Measurements from ENCODE around the gene AGBL1.
A peak's percentile ranks its signal among the peaks of the same experiment; 100 is the strongest.

AGBL1 gene

DNA sequence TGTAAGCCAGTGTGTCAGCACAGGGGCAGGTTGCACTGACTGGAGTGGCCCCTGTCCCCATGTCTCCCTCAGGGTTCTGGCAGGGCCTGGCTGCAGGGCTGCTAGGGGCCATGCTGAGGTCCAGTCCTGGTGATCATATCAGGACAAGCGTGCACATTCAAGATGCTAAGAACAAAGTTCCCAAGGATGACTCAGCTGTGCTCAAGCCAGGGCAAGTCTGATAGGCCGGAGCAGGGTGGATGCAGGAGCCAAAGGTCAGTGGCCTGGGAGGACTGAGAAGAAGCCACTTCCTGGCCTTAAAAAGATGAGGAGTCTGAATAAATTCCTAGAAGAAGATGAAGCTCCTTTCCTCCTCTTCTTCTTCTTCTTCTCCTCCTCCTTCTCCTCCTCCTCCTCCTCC is 353.2 kb downstream of the AGBL1 start:
- no peak overlapping the region for H3K4me3 ChIP-seq (ENCODE audit: low read depth, low read length)
- no peak overlapping the region for H3K27ac ChIP-seq (ENCODE audit: extremely low read depth, low read depth, low read length)
- ChIA-PET CTCF (interaction anchor here (0.6 kb wide), 1 partner anchor 17 kb away, joined by 3 read pairs; no protein-coding TSS in a partner anchor), POLR2A (no interaction called here)
- TF ChIP-seq, protein P1, sequence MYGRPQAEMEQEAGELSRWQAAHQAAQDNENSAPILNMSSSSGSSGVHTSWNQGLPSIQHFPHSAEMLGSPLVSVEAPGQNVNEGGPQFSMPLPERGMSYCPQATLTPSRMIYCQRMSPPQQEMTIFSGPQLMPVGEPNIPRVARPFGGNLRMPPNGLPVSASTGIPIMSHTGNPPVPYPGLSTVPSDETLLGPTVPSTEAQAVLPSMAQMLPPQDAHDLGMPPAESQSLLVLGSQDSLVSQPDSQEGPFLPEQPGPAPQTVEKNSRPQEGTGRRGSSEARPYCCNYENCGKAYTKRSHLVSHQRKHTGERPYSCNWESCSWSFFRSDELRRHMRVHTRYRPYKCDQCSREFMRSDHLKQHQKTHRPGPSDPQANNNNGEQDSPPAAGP (tag by site-specific recombination; IDR thresholded peaks at IDR 0.05), result no peak
- TF ChIP-seq, protein P2, sequence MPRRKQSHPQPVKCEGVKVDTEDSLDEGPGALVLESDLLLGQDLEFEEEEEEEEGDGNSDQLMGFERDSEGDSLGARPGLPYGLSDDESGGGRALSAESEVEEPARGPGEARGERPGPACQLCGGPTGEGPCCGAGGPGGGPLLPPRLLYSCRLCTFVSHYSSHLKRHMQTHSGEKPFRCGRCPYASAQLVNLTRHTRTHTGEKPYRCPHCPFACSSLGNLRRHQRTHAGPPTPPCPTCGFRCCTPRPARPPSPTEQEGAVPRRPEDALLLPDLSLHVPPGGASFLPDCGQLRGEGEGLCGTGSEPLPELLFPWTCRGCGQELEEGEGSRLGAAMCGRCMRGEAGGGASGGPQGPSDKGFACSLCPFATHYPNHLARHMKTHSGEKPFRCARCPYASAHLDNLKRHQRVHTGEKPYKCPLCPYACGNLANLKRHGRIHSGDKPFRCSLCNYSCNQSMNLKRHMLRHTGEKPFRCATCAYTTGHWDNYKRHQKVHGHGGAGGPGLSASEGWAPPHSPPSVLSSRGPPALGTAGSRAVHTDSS (tag by site-specific recombination; IDR thresholded peaks at IDR 0.05), result 0 out of 2 replicates have a peak, but pooled peaks have one; percentile 34
- no peak for TF ChIP-seq HOXA7 (CRISPR knock-in tag; IDR thresholded peaks at IDR 0.05; ENCODE audit: borderline replicate concordance)
- no peaks in the 10 kb centered on the region for H3K36me3 ChIP-seq (ENCODE audit: control insufficient read depth in 2 of 2, insufficient read depth in 1 of 2, low read length in 2 of 2)
- no peaks in the 10 kb centered on the region for H3K9me3 ChIP-seq (ENCODE audit: control insufficient read depth, insufficient read depth, low read depth, low read length)
- H3K4me1 ChIP-seq (ENCODE audit: control insufficient read depth, insufficient read depth, low read length), result peaks cover 5% of the 10 kb centered on the region; the same call in 1 of the 2 replicates

DNA sequence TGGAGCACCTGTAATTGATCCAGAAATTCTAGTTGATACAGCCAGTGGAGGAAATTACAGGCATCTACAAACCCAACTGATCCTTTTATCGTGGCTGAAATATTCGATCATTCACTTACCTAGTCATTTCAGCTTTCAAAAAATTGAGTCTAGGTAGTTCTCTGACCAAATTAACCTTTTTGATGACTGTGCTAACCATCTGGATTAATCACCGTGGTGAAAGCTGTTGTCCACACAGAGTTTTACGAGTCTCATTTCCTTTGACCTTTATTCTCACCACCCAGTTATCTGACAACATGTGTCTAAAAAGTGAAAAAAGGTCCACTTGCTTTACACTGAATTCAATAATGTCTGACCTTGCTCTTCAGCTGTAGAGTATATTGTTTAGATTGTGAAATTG is 354.3 kb downstream of the AGBL1 start:
- H3K9me3 ChIP-seq (ENCODE audit: control insufficient read depth, insufficient read depth, low read depth, low read length), result no peaks in the 10 kb centered on the region
- H3K4me1 ChIP-seq (ENCODE audit: control insufficient read depth, insufficient read depth, low read length), result peaks cover 5% of the 10 kb centered on the region; the same call in 1 of the 2 replicates
- no peaks in the 10 kb centered on the region for H3K36me3 ChIP-seq (ENCODE audit: control insufficient read depth in 2 of 2, insufficient read depth in 1 of 2, low read length in 2 of 2)
- H3K27ac ChIP-seq (ENCODE audit: extremely low read depth, low read depth, low read length), result no peak overlapping the region
- ChIA-PET POLR2A (no interaction called here), CTCF (no interaction called here)
- H3K4me3 ChIP-seq (ENCODE audit: low read depth, low read length), result no peak overlapping the region
- TF ChIP-seq ZNF777 (tag by site-specific recombination; IDR thresholded peaks at IDR 0.05; ENCODE audit: borderline replicate concordance) (no peak), ZBTB1 (tag by site-specific recombination; IDR thresholded peaks at IDR 0.05) (no peak), TCF7L2 (IDR thresholded peaks at IDR 0.05; ENCODE audit: borderline replicate concordance, low read depth, low read length) (peak; percentile 39; the same call in 1 of the 2 replicates), ZNF785 (tag by site-specific recombination; IDR thresholded peaks at IDR 0.05) (no peak), ZNF10 (tag by site-specific recombination; IDR thresholded peaks at IDR 0.05) (no peak), TRIM28 (IDR thresholded peaks at IDR 0.05; ENCODE audit: borderline replicate concordance, low read length) (0 out of 2 replicates have a peak, but pooled peaks have one; percentile 29)
- TF ChIP-seq, protein P3, sequence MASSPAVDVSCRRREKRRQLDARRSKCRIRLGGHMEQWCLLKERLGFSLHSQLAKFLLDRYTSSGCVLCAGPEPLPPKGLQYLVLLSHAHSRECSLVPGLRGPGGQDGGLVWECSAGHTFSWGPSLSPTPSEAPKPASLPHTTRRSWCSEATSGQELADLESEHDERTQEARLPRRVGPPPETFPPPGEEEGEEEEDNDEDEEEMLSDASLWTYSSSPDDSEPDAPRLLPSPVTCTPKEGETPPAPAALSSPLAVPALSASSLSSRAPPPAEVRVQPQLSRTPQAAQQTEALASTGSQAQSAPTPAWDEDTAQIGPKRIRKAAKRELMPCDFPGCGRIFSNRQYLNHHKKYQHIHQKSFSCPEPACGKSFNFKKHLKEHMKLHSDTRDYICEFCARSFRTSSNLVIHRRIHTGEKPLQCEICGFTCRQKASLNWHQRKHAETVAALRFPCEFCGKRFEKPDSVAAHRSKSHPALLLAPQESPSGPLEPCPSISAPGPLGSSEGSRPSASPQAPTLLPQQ (tag by site-specific recombination; IDR thresholded peaks at IDR 0.05), result no peak
- TF ChIP-seq, protein P4, sequence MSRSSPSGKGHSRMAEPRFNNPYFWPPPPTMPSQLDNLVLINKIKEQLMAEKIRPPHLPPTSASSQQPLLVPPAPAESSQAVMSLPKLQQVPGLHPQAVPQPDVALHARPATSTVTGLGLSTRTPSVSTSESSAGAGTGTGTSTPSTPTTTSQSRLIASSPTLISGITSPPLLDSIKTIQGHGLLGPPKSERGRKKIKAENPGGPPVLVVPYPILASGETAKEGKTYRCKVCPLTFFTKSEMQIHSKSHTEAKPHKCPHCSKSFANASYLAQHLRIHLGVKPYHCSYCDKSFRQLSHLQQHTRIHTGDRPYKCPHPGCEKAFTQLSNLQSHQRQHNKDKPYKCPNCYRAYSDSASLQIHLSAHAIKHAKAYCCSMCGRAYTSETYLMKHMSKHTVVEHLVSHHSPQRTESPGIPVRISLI (tag by site-specific recombination; IDR thresholded peaks at IDR 0.05), result no peak

DNA sequence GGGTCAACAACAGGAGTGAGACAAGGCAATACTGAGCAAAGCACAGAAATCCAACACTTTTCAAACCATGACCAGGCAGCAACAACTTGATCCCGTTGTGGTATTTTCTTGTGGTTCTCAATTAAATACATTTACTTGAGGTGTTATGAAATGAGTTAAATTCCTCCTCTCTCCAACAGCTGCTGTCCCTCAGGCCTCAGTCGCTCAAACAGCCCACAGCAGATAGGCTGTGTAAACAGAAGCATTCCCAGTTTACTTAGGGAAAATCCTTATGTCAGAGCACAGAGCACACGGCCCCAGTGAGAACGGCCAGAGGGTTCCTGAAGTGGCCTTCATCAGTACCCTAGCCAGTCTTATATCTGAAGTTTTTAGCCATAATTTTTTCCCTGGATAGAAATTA is 359.9 kb downstream of the AGBL1 start:
- no peaks in the 10 kb centered on the region for H3K9me3 ChIP-seq (ENCODE audit: control insufficient read depth, insufficient read depth, low read depth, low read length)
- H3K4me3 ChIP-seq (ENCODE audit: low read depth, low read length), result no peak overlapping the region
- no peak overlapping the region for H3K27ac ChIP-seq (ENCODE audit: extremely low read depth, low read depth, low read length)
- ChIA-PET CTCF (no interaction called here), POLR2A (no interaction called here)
- no peaks in the 10 kb centered on the region for H3K36me3 ChIP-seq (ENCODE audit: control insufficient read depth in 2 of 2, insufficient read depth in 1 of 2, low read length in 2 of 2)
- H3K4me1 ChIP-seq (ENCODE audit: control insufficient read depth, insufficient read depth, low read length), result peaks cover under 1% of the 10 kb centered on the region; the same call in 1 of the 2 replicates
- TF ChIP-seq, protein P5, sequence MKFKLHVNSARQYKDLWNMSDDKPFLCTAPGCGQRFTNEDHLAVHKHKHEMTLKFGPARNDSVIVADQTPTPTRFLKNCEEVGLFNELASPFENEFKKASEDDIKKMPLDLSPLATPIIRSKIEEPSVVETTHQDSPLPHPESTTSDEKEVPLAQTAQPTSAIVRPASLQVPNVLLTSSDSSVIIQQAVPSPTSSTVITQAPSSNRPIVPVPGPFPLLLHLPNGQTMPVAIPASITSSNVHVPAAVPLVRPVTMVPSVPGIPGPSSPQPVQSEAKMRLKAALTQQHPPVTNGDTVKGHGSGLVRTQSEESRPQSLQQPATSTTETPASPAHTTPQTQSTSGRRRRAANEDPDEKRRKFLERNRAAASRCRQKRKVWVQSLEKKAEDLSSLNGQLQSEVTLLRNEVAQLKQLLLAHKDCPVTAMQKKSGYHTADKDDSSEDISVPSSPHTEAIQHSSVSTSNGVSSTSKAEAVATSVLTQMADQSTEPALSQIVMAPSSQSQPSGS (tag by site-specific recombination; IDR thresholded peaks at IDR 0.05; ENCODE audit: low read depth), result no peak
- no peak for TF ChIP-seq HOXD13 (CRISPR knock-in tag; IDR thresholded peaks at IDR 0.05; ENCODE audit: borderline replicate concordance)
- TF ChIP-seq OSR2 (tag by site-specific recombination; IDR thresholded peaks at IDR 0.05), result no peak
- TF ChIP-seq ZNF202 (tag by site-specific recombination; IDR thresholded peaks at IDR 0.05; ENCODE audit: borderline replicate concordance), result no peak
- TF ChIP-seq ZNF16 (tag by site-specific recombination; IDR thresholded peaks at IDR 0.05; ENCODE audit: low read depth), result no peak
- TF ChIP-seq ZNF530 (tag by site-specific recombination; IDR thresholded peaks at IDR 0.05; ENCODE audit: low read depth), result no peak
- TF ChIP-seq ZNF175 (tag by site-specific recombination; IDR thresholded peaks at IDR 0.05), result no peak
- no peak for TF ChIP-seq ZNF24 (tag by site-specific recombination; IDR thresholded peaks at IDR 0.05)
- TF ChIP-seq ZNF157 (tag by site-specific recombination; IDR thresholded peaks at IDR 0.05), result no peak
- no peak for TF ChIP-seq SP3 (tag by site-specific recombination; IDR thresholded peaks at IDR 0.05)
- TF ChIP-seq ZNF529 (tag by site-specific recombination; IDR thresholded peaks at IDR 0.05; ENCODE audit: insufficient replicate concordance), result no peak
- TF ChIP-seq, protein P6, sequence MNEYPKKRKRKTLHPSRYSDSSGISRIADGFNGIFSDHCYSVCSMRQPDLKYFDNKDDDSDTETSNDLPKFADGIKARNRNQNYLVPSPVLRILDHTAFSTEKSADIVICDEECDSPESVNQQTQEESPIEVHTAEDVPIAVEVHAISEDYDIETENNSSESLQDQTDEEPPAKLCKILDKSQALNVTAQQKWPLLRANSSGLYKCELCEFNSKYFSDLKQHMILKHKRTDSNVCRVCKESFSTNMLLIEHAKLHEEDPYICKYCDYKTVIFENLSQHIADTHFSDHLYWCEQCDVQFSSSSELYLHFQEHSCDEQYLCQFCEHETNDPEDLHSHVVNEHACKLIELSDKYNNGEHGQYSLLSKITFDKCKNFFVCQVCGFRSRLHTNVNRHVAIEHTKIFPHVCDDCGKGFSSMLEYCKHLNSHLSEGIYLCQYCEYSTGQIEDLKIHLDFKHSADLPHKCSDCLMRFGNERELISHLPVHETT (tag by site-specific recombination; IDR thresholded peaks at IDR 0.05), result no peak
- no peak for TF ChIP-seq MEIS1 (CRISPR knock-in tag; IDR thresholded peaks at IDR 0.05; ENCODE audit: borderline replicate concordance)
- TF ChIP-seq ZNF785 (tag by site-specific recombination; IDR thresholded peaks at IDR 0.05), result no peak
